Esophagus squamous epithelium (tissue), 4 donors: Measurements from ENCODE around the gene RFX6.

Experiments used
- CTCF ChIP-seq, 6 experiments: fragments of 450-650 bp in 4 of 6; fragments of 200-600 bp in 2 of 6; sonication (generic) in 2 of 6; IDR thresholded peaks; one replicate each; pipeline ENCODE4 v1.5.1; 2016 to 2019; ENCODE audit warnings: antibody characterized with exemption in 6 of 6, mild to moderate bottlenecking in 4 of 6, moderate library complexity in 4 of 6
- POLR2A ChIP-seq, 4 donors: fragments of 450-650 bp; IDR thresholded peaks; one replicate each; pipeline ENCODE4 v1.6.1; 2017; ENCODE audit warnings: antibody characterized with exemption in 4 of 4, mild to moderate bottlenecking in 4 of 4, moderate library complexity in 3 of 4

- TF ChIP-seq POLR2A (IDR thresholded peaks at IDR 0.05) (no peak), CTCF (IDR thresholded peaks at IDR 0.05) (no peak)
Observed at GRCh38 chr6:116929825-116930224, 52.8 kb downstream of the RFX6 start.
